NCI-H2171 treated with DMSO at 0.1 percent for 48 hours (cell line): ENCODE data around the gene NR2F2.

Source experiments
- DNase-seq: peaks from one replicate; lab custom pipeline; 2025; lab: John Stamatoyannopoulos, UW

NR2F2 gene

GRCh38 chr15:96320107-96320506, 10.4 kb upstream of the NR2F2 start:
- no peak for DNase-seq

- no peak for DNase-seq
Observed at GRCh38 chr15:96320703-96321638, 9.5 kb upstream of the NR2F2 start.

GRCh38 chr15:96321639-96322535, 8.6 kb upstream of the NR2F2 start:
- no peak for DNase-seq

- DNase-seq = no peak
Observed at GRCh38 chr15:96322536-96323318, 7.8 kb upstream of the NR2F2 start.

- no peak for DNase-seq
Observed at GRCh38 chr15:96323319-96324145, 7.0 kb upstream of the NR2F2 start.

- DNase-seq = no peak
Observed at GRCh38 chr15:96324192-96324895, 6.2 kb upstream of the NR2F2 start.

GRCh38 chr15:96324940-96325540, 5.5 kb upstream of the NR2F2 start:
- DNase-seq = no peak

- no peak for DNase-seq
Observed at GRCh38 chr15:96325541-96326327, 4.8 kb upstream of the NR2F2 start.

- DNase-seq = no peak
Observed at GRCh38 chr15:96326328-96327154, 4.0 kb upstream of the NR2F2 start.

GRCh38 chr15:96327155-96327741, 3.3 kb upstream of the NR2F2 start:
- DNase-seq = peak; percentile 80

- DNase-seq = no peak
Observed at GRCh38 chr15:96328181-96328876, 2.2 kb upstream of the NR2F2 start.

- DNase-seq = no peak
Observed at GRCh38 chr15:96328877-96329195, 1.7 kb upstream of the NR2F2 start.

GRCh38 chr15:96329403-96329981, 1.0 kb upstream of the NR2F2 start:
- no peak for DNase-seq

GRCh38 chr15:96330064-96330449, 443 bp upstream of the NR2F2 start:
- DNase-seq = peak; percentile 61

GRCh38 chr15:96331144-96331944, 844 bp downstream of the NR2F2 start:
- DNase-seq = peak; percentile 30

GRCh38 chr15:96331945-96332636, 1.6 kb downstream of the NR2F2 start:
- peak; percentile 66 for DNase-seq
